ENCODE data around the gene FOXI3. TPM values are rescaled to one million over a fixed set of nuclear protein-coding genes. Genes with fewer than 3 reads are reported as not detected.
"Not testable (repeated sequence)": the region's sequence is repeated elsewhere in the genome, so short reads cannot be mapped to it uniquely, and the experiment has no call there.

The FOXI3 gene
- total RNA-seq, 1 experiment from 2014 or later = not detected

DNA sequence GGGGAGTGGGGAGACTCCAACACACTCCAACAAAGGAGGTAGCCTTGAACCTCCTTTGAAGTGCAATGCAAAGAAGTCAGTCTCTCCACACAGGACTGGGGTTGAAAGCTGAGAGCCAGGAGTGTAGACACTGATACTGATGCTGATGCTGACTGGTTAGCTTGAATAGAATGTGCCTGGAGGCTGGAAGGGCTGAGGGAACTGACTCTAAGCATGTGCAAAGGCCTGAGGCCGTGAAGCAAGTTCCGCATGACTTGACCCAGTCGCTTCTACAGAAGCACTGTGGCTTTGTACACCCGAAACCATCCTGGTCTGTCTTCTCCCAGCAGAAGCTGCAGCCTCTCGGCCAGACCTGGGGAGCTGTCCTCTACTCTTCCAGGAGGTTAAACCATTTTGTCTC lies 10.4 kb downstream of the FOXI3 start:
- intact Hi-C loops (cut with micrococcal nuclease) = no loop called here
- H3K27me3 Mint-ChIP-seq (ENCODE audit: insufficient read depth, unreplicated experiment) = peaks cover 6% of the 10 kb centered on the region
- no peaks in the 10 kb centered on the region for H3K4me1 Mint-ChIP-seq (ENCODE audit: insufficient read depth, unreplicated experiment)
- H3K9me3 Mint-ChIP-seq (ENCODE audit: unreplicated experiment) = no peaks in the 10 kb centered on the region
- no peaks in the 10 kb centered on the region for H3K36me3 Mint-ChIP-seq (ENCODE audit: insufficient read depth, unreplicated experiment)
- POLR2A ChIA-PET = no interaction called here
- no peak for DNase-seq (ENCODE audit: unreplicated experiment)
- CTCF ChIA-PET = interaction anchor here (0.5 to 0.9 kb wide), 3 partner anchors 12 to 140 kb away, joined by 3 read pairs; no protein-coding TSS in a partner anchor
- TF ChIP-seq, protein P1, sequence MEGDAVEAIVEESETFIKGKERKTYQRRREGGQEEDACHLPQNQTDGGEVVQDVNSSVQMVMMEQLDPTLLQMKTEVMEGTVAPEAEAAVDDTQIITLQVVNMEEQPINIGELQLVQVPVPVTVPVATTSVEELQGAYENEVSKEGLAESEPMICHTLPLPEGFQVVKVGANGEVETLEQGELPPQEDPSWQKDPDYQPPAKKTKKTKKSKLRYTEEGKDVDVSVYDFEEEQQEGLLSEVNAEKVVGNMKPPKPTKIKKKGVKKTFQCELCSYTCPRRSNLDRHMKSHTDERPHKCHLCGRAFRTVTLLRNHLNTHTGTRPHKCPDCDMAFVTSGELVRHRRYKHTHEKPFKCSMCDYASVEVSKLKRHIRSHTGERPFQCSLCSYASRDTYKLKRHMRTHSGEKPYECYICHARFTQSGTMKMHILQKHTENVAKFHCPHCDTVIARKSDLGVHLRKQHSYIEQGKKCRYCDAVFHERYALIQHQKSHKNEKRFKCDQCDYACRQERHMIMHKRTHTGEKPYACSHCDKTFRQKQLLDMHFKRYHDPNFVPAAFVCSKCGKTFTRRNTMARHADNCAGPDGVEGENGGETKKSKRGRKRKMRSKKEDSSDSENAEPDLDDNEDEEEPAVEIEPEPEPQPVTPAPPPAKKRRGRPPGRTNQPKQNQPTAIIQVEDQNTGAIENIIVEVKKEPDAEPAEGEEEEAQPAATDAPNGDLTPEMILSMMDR (IDR thresholded peaks at IDR 0.05; ENCODE audit: unreplicated experiment) = no peak
- no TSS peak for BruUV-seq (replicated peaks)
- H3K4me3 Mint-ChIP-seq (ENCODE audit: unreplicated experiment) = no peak overlapping the region
- no peak overlapping the region for H3K27ac Mint-ChIP-seq (ENCODE audit: low read depth, unreplicated experiment)

- POLR2A ChIA-PET = no interaction called here
- Mint-ChIP-seq H3K4me3 (ENCODE audit: unreplicated experiment) (no peak overlapping the region), H3K27me3 (ENCODE audit: insufficient read depth, unreplicated experiment) (peaks cover 19% of the 10 kb centered on the region), H3K27ac (ENCODE audit: low read depth, unreplicated experiment) (no peak overlapping the region), H3K4me1 (ENCODE audit: insufficient read depth, unreplicated experiment) (no peaks in the 10 kb centered on the region), H3K36me3 (ENCODE audit: insufficient read depth, unreplicated experiment) (no peaks in the 10 kb centered on the region), H3K9me3 (ENCODE audit: unreplicated experiment) (no peaks in the 10 kb centered on the region)
- DNase-seq (ENCODE audit: unreplicated experiment) = no peak
- TF ChIP-seq, protein P1 (IDR thresholded peaks at IDR 0.05; ENCODE audit: unreplicated experiment) = no peak
- CTCF ChIA-PET = interaction anchor here (0.6 to 1.5 kb wide), 3 partner anchors 15 to 246 kb away, joined by 3 to 5 read pairs (median 4); no protein-coding TSS in a partner anchor
- no TSS peak for BruUV-seq (replicated peaks)
- intact Hi-C loops (cut with micrococcal nuclease) = no loop called here
Observed at GRCh38 chr2:88437010-88437409, 15.5 kb downstream of the FOXI3 start.

GRCh38 chr2:88429929-88430328 lies 22.6 kb downstream of the FOXI3 start:
- TF ChIP-seq, protein P1 (IDR thresholded peaks at IDR 0.05; ENCODE audit: unreplicated experiment) = no peak
- Mint-ChIP-seq H3K4me1 (ENCODE audit: insufficient read depth, unreplicated experiment) (no peaks in the 10 kb centered on the region), H3K9me3 (ENCODE audit: unreplicated experiment) (peaks cover 15% of the 10 kb centered on the region), H3K27me3 (ENCODE audit: insufficient read depth, unreplicated experiment) (no peaks in the 10 kb centered on the region), H3K36me3 (ENCODE audit: insufficient read depth, unreplicated experiment) (no peaks in the 10 kb centered on the region), H3K27ac (ENCODE audit: low read depth, unreplicated experiment) (no peak overlapping the region), H3K4me3 (ENCODE audit: unreplicated experiment) (no peak overlapping the region)
- no peak for DNase-seq (ENCODE audit: unreplicated experiment)
- ChIA-PET CTCF (no interaction called here), POLR2A (no interaction called here)
- intact Hi-C loops (cut with micrococcal nuclease) = no loop called here
- no TSS peak for BruUV-seq (replicated peaks)

GRCh38 chr2:88423733-88424132 lies 28.8 kb downstream of the FOXI3 start:
- POLR2A ChIA-PET = no interaction called here
- CTCF ChIA-PET = interaction anchor here (0.7 kb wide), 1 partner anchor 122 kb away, joined by 3 read pairs; no protein-coding TSS in a partner anchor
- Mint-ChIP-seq H3K4me3 (ENCODE audit: unreplicated experiment) (no peak overlapping the region), H3K27me3 (ENCODE audit: insufficient read depth, unreplicated experiment) (no peaks in the 10 kb centered on the region), H3K4me1 (ENCODE audit: insufficient read depth, unreplicated experiment) (no peaks in the 10 kb centered on the region), H3K9me3 (ENCODE audit: unreplicated experiment) (peaks cover 1% of the 10 kb centered on the region), H3K27ac (ENCODE audit: low read depth, unreplicated experiment) (no peak overlapping the region), H3K36me3 (ENCODE audit: insufficient read depth, unreplicated experiment) (no peaks in the 10 kb centered on the region)
- no TSS peak for BruUV-seq (replicated peaks)
- intact Hi-C loops (cut with micrococcal nuclease) = no loop called here
- TF ChIP-seq, protein P1 (IDR thresholded peaks at IDR 0.05; ENCODE audit: unreplicated experiment) = no peak
- no peak for DNase-seq (ENCODE audit: unreplicated experiment)

GRCh38 chr2:88419051-88419450 lies 33.4 kb downstream of the FOXI3 start:
- intact Hi-C loops (cut with micrococcal nuclease); POLR2A ChIA-PET; H3K27ac Mint-ChIP-seq (ENCODE audit: low read depth, unreplicated experiment); DNase-seq (ENCODE audit: unreplicated experiment); BruUV-seq (replicated peaks); H3K4me3 Mint-ChIP-seq (ENCODE audit: unreplicated experiment); H3K9me3 Mint-ChIP-seq (ENCODE audit: unreplicated experiment); H3K36me3 Mint-ChIP-seq (ENCODE audit: insufficient read depth, unreplicated experiment); H3K27me3 Mint-ChIP-seq (ENCODE audit: insufficient read depth, unreplicated experiment); H3K4me1 Mint-ChIP-seq (ENCODE audit: insufficient read depth, unreplicated experiment): not testable (repeated sequence)
- CTCF ChIA-PET = interaction anchor here (0.7 kb wide), 1 partner anchor 28 kb away, joined by 3 read pairs; no protein-coding TSS in a partner anchor
